Renal pelvis (tissue), 4 donors: ENCODE results near the gene MTRF1. TPM values are rescaled to one million over a fixed set of nuclear protein-coding genes. Genes with fewer than 3 reads are reported as not detected.

Experiments
- DNase-seq: peaks from one replicate; pipeline ENCODE4 v3.0.0-alpha.2; 2013
- polyA plus RNA-seq, 3 donors: library from polyadenylated mRNA; unstranded; fragments of 120-200 nt; gene quantifications; one replicate each; pipeline ENCODE4 v1.2.1, GENCODE V29; 2013; ENCODE audit not compliant: insufficient read length in 3 of 3

The MTRF1 gene
- polyA plus RNA-seq, 3 donors = 12.9 to 23.8 (median 18.0) TPM

- DNase-seq = no peak
These were observed 34.0 kb downstream of the MTRF1 start for GRCh38 chr13:41229356-41229755.

GRCh38 chr13:41224113-41225110 lies 39.0 kb downstream of the MTRF1 start:
- no peak for DNase-seq

- peak; percentile 47 for DNase-seq
These were observed 41.0 kb downstream of the MTRF1 start for GRCh38 chr13:41222259-41222852.

- DNase-seq = no peak
These were observed 43.0 kb downstream of the MTRF1 start for GRCh38 chr13:41220401-41220800.

GRCh38 chr13:41216160-41216559 lies 47.2 kb downstream of the MTRF1 start:
- DNase-seq = no peak

- no peak for DNase-seq
These were observed 49.5 kb downstream of the MTRF1 start for GRCh38 chr13:41213919-41214318.

- DNase-seq = no peak
These were observed 50.1 kb downstream of the MTRF1 start for GRCh38 chr13:41213316-41213715.

GRCh38 chr13:41212881-41213280 lies 50.5 kb downstream of the MTRF1 start:
- no peak for DNase-seq

- no peak for DNase-seq
These were observed 52.3 kb downstream of the MTRF1 start for GRCh38 chr13:41211062-41211461.

GRCh38 chr13:41206467-41206866 lies 56.9 kb downstream of the MTRF1 start:
- DNase-seq = no peak

GRCh38 chr13:41203810-41204209 lies 59.6 kb downstream of the MTRF1 start:
- DNase-seq = peak; percentile 53

- no peak for DNase-seq
These were observed 63.2 kb downstream of the MTRF1 start for GRCh38 chr13:41200126-41200525.

- DNase-seq = no peak
These were observed 63.9 kb downstream of the MTRF1 start for GRCh38 chr13:41199526-41199925.

- no peak for DNase-seq
These were observed 64.3 kb downstream of the MTRF1 start for GRCh38 chr13:41199079-41199478.

GRCh38 chr13:41196620-41197019 lies 66.8 kb downstream of the MTRF1 start:
- DNase-seq = no peak

GRCh38 chr13:41196011-41196410 lies 67.4 kb downstream of the MTRF1 start:
- no peak for DNase-seq

- peak; percentile 94 for DNase-seq
These were observed 69.2 kb downstream of the MTRF1 start, which contains the start of gene KBTBD7 for GRCh38 chr13:41193919-41194824. TSS of gene KBTBD7 (minus strand) at chr13:41194569. CDS start at chr13:41194257, 312 bp downstream.

GRCh38 chr13:41193469-41193868 lies 69.9 kb downstream of the MTRF1 start:
- no peak for DNase-seq

- no peak for DNase-seq
These were observed 74.8 kb downstream of the MTRF1 start for GRCh38 chr13:41188584-41188983.

- DNase-seq = no peak
These were observed 76.9 kb downstream of the MTRF1 start for GRCh38 chr13:41186481-41186880.

GRCh38 chr13:41182231-41182630 lies 81.1 kb downstream of the MTRF1 start:
- no peak for DNase-seq
